Fibroblast of lung (primary cell): ENCODE results near the gene ATP2B2. TPM values are rescaled to one million over a fixed set of nuclear protein-coding genes. Genes with fewer than 3 reads are reported as not detected.

Source experiments
- DNase-seq, 2 donors: peaks; one replicate each; pipeline versions ENCODE4 v3.0.0 to v3.0.0-alpha.2; 2010; ENCODE audit warnings: low read depth in 2 of 2
- H2AFZ ChIP-seq: 2 replicates; pipeline ENCODE4 v1.5.1; 2012; ENCODE audit warnings: low read length, control low read depth, inconsistent platforms
- H3K27ac ChIP-seq: 2 replicates; pipeline ENCODE4 v1.5.1; 2011; ENCODE audit warnings: low read length, control low read depth; ENCODE audit not compliant: insufficient read depth
- H3K27me3 ChIP-seq: 2 replicates; pipeline ENCODE4 v1.5.1; 2011; ENCODE audit warnings: mild to moderate bottlenecking, low read length; ENCODE audit not compliant: control insufficient read depth, insufficient read depth
- H3K36me3 ChIP-seq: 2 replicates; pipeline ENCODE4 v1.5.1; 2011; ENCODE audit warnings: low read length; ENCODE audit not compliant: control insufficient read depth, insufficient read depth
- H3K4me1 ChIP-seq: 2 replicates; pipeline ENCODE4 v1.5.1; 2011; ENCODE audit warnings: low read length; ENCODE audit not compliant: control insufficient read depth, insufficient read depth; ENCODE audit errors: extremely low read depth
- H3K4me2 ChIP-seq: 2 replicates; pipeline ENCODE4 v1.5.1; 2011; ENCODE audit warnings: low read length, control low read depth; ENCODE audit not compliant: insufficient read depth; ENCODE audit errors: extremely low read depth
- H3K4me3 ChIP-seq, 4 experiments: fragments of 200-600 bp in 1 of 4; sonication (generic) in 1 of 4; replicated peaks in 1 of 4; 2 replicates each; pipeline ENCODE4 v1.5.1; 2011 to 2016; ENCODE audit warnings: low read length in 4 of 4, low read depth in 3 of 4, mild to moderate bottlenecking in 3 of 4, control low read depth in 2 of 4, inconsistent platforms in 1 of 4, mixed read lengths in 1 of 4; ENCODE audit not compliant: insufficient read depth in 1 of 4; ENCODE audit errors: control extremely low read depth in 1 of 4
- H3K79me2 ChIP-seq: 2 replicates; pipeline ENCODE4 v1.5.1; 2012; ENCODE audit warnings: mild to moderate bottlenecking, low read length, inconsistent platforms; ENCODE audit not compliant: control insufficient read depth, insufficient read depth
- H3K9ac ChIP-seq: 2 replicates; pipeline ENCODE4 v1.5.1; 2011; ENCODE audit warnings: mild to moderate bottlenecking, low read length, control low read depth; ENCODE audit not compliant: insufficient read depth
- H3K9me3 ChIP-seq: 2 replicates; pipeline ENCODE4 v1.5.1; 2012; ENCODE audit warnings: low read depth, low read length; ENCODE audit not compliant: control insufficient read depth, insufficient read depth
- H4K20me1 ChIP-seq: 2 replicates; pipeline ENCODE4 v1.5.1; 2011; ENCODE audit warnings: low read length; ENCODE audit not compliant: control insufficient read depth, insufficient read depth; ENCODE audit errors: extremely low read depth
- CTCF ChIP-seq, 2 donors: IDR thresholded peaks in 1 of 2; conservative IDR thresholded peaks in 1 of 2; 1 replicate in 1 of 2; 2 replicates in 1 of 2; pipeline ENCODE4 v1.5.1; 2011 to 2012; ENCODE audit warnings: low read length in 2 of 2, control low read depth in 1 of 2, inconsistent platforms in 1 of 2, low read depth in 1 of 2, mild to moderate bottlenecking in 1 of 2
- EZH2 ChIP-seq: IDR thresholded peaks from 2 replicates; pipeline ENCODE4 v1.5.1; 2012; ENCODE audit warnings: low read length, control low read depth, mild to moderate bottlenecking; ENCODE audit errors: missing control alignments
- polyA plus RNA-seq, 2 donors: library from polyadenylated mRNA; depleted of rRNA in 1 of 2; stranded (reverse) in 1 of 2; unstranded in 1 of 2; fragments of >200 nt; gene quantifications; 2 replicates each; pipeline ENCODE4 v1.2.1, GENCODE V29; 2011 to 2012; ENCODE audit warnings: missing spikeins in 1 of 2
- total RNA-seq: library from RNA; depleted of rRNA; stranded (reverse); fragments of >200 nt; gene quantifications from 2 replicates; pipeline ENCODE4 v1.2.1, GENCODE V29; 2014

Gene ATP2B2
- total and polyA plus RNA-seq, 2 donors (not counting 1 experiment from before 2014, with no cell fraction given) = not detected

GRCh38 chr3:10472877-10473440, 32.4 kb downstream of the ATP2B2 start:
- no peaks in the 10 kb centered on the region for H3K9me3 ChIP-seq
- no peak overlapping the region for H3K4me2 ChIP-seq
- no peak for DNase-seq
- H3K27ac ChIP-seq = no peak overlapping the region
- H3K4me1 ChIP-seq = no peaks in the 10 kb centered on the region
- no peaks in the 10 kb centered on the region for H4K20me1 ChIP-seq
- TF ChIP-seq CTCF (conservative IDR thresholded peaks at IDR 0.05 in 1 of 2, IDR thresholded peaks at IDR 0.05 in 1 of 2; ENCODE audit: low read depth in 1 of 2, low read length in 2 of 2) (no peak), EZH2 (no peak)
- no peak overlapping the region for H2AFZ ChIP-seq
- no peaks in the 10 kb centered on the region for H3K36me3 ChIP-seq
- no peaks in the 10 kb centered on the region for H3K79me2 ChIP-seq
- H3K4me3 ChIP-seq = no peak overlapping the region
- H3K27me3 ChIP-seq = peaks cover 6% of the 10 kb centered on the region
- no peak overlapping the region for H3K9ac ChIP-seq

- Histone ChIP-seq H3K4me3 (no peak overlapping the region), H3K4me1 (no peaks in the 10 kb centered on the region), H3K27me3 (peaks cover 6% of the 10 kb centered on the region), H3K27ac (no peak overlapping the region), H2AFZ (no peak overlapping the region), H3K9ac (no peak overlapping the region), H3K36me3 (no peaks in the 10 kb centered on the region), H4K20me1 (no peaks in the 10 kb centered on the region), H3K4me2 (no peak overlapping the region), H3K9me3 (no peaks in the 10 kb centered on the region), H3K79me2 (no peaks in the 10 kb centered on the region)
- DNase-seq = peak; percentile 9 to 24
- TF ChIP-seq CTCF (conservative IDR thresholded peaks at IDR 0.05 in 1 of 2, IDR thresholded peaks at IDR 0.05 in 1 of 2; ENCODE audit: low read depth in 1 of 2, low read length in 2 of 2) (no peak), EZH2 (no peak)
Measured at GRCh38 chr3:10471054-10471688, 34.2 kb downstream of the ATP2B2 start.

GRCh38 chr3:10470120-10471053, 35.0 kb downstream of the ATP2B2 start:
- no peaks in the 10 kb centered on the region for H3K36me3 ChIP-seq
- no peak overlapping the region for H3K4me3 ChIP-seq
- no peaks in the 10 kb centered on the region for H3K4me1 ChIP-seq
- H3K9ac ChIP-seq = no peak overlapping the region
- TF ChIP-seq EZH2 (no peak), CTCF (conservative IDR thresholded peaks at IDR 0.05 in 1 of 2, IDR thresholded peaks at IDR 0.05 in 1 of 2; ENCODE audit: low read depth in 1 of 2, low read length in 2 of 2) (no peak)
- no peak overlapping the region for H3K4me2 ChIP-seq
- peaks cover 6% of the 10 kb centered on the region for H3K27me3 ChIP-seq
- no peak for DNase-seq
- H3K79me2 ChIP-seq = no peaks in the 10 kb centered on the region
- no peaks in the 10 kb centered on the region for H3K9me3 ChIP-seq
- H4K20me1 ChIP-seq = no peaks in the 10 kb centered on the region
- H2AFZ ChIP-seq = no peak overlapping the region
- no peak overlapping the region for H3K27ac ChIP-seq
